Measurements from ENCODE around the gene OR13C5.

DNA sequence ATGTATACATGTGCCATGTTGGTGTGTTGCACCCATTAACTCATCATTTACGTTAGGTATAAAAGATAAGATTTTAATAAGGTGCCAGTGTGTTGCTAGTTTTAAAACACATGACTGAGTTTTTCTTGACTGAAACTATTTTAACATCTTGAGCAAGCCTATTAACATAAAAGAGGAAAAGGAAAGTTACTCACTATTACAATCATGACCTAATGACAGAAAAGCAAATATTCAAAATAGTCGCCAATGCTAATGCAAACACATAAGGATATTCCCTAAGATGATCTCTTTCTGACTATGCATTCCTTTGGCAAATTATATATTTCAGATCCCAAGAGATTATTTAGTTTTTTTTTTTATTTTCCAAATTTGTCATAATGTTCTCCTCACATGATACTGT is 12.0 kb upstream of the OR13C5 start:
- no peak for TF ChIP-seq POLR2A (IDR thresholded peaks at IDR 0.05)
- TF ChIP-seq, protein P1, sequence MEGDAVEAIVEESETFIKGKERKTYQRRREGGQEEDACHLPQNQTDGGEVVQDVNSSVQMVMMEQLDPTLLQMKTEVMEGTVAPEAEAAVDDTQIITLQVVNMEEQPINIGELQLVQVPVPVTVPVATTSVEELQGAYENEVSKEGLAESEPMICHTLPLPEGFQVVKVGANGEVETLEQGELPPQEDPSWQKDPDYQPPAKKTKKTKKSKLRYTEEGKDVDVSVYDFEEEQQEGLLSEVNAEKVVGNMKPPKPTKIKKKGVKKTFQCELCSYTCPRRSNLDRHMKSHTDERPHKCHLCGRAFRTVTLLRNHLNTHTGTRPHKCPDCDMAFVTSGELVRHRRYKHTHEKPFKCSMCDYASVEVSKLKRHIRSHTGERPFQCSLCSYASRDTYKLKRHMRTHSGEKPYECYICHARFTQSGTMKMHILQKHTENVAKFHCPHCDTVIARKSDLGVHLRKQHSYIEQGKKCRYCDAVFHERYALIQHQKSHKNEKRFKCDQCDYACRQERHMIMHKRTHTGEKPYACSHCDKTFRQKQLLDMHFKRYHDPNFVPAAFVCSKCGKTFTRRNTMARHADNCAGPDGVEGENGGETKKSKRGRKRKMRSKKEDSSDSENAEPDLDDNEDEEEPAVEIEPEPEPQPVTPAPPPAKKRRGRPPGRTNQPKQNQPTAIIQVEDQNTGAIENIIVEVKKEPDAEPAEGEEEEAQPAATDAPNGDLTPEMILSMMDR (IDR thresholded peaks at IDR 0.05), result no peak
